ENCODE measurements around the gene KLF13. TPM values are rescaled to one million over a fixed set of nuclear protein-coding genes. Genes with fewer than 3 reads are reported as not detected.

KLF13 gene
- total RNA-seq, 1 donor from 2014 or later = 30.9 TPM

- intact Hi-C loops (cut with DNase I) = no loop called here
- Histone ChIP-seq H3K27me3 (no peaks in the 10 kb centered on the region), H3K4me3 (no peak overlapping the region), H3K36me3 (no peaks in the 10 kb centered on the region), H3K4me1 (peaks cover 46% of the 10 kb centered on the region), H3K9me3 (no peaks in the 10 kb centered on the region), H3K27ac (peak overlapping the region; percentile 89)
- TF ChIP-seq POLR2A (IDR thresholded peaks at IDR 0.05) (no peak), POLR2AphosphoS5 (IDR thresholded peaks at IDR 0.05; ENCODE audit: insufficient read depth in 1 of 2, low read depth in 1 of 2) (no peak), CTCF (IDR thresholded peaks at IDR 0.05) (no peak)
- DNase-seq (ENCODE audit: extremely low spot score in 2 of 2) = no peak
These were observed 72.2 kb downstream of the KLF13 start for GRCh38 chr15:31398677-31399301.

- Histone ChIP-seq H3K27me3 (no peaks in the 10 kb centered on the region), H3K4me3 (no peak overlapping the region), H3K4me1 (peaks cover 46% of the 10 kb centered on the region), H3K9me3 (no peaks in the 10 kb centered on the region), H3K36me3 (no peaks in the 10 kb centered on the region), H3K27ac (peak overlapping the region; percentile 52)
- intact Hi-C loops (cut with DNase I) = no loop called here
- TF ChIP-seq CTCF (IDR thresholded peaks at IDR 0.05) (no peak), POLR2AphosphoS5 (IDR thresholded peaks at IDR 0.05; ENCODE audit: insufficient read depth in 1 of 2, low read depth in 1 of 2) (no peak), POLR2A (IDR thresholded peaks at IDR 0.05) (no peak)
- no peak for DNase-seq (ENCODE audit: extremely low spot score in 2 of 2)
These were observed 73.0 kb downstream of the KLF13 start for GRCh38 chr15:31399544-31400171.

GRCh38 chr15:31400222-31400927 is 73.7 kb downstream of the KLF13 start:
- intact Hi-C loops (cut with DNase I) = no loop called here
- Histone ChIP-seq H3K27me3 (no peaks in the 10 kb centered on the region), H3K9me3 (no peaks in the 10 kb centered on the region), H3K4me3 (no peak overlapping the region), H3K36me3 (no peaks in the 10 kb centered on the region), H3K27ac (no peak overlapping the region), H3K4me1 (peaks cover 46% of the 10 kb centered on the region)
- TF ChIP-seq POLR2A (IDR thresholded peaks at IDR 0.05) (no peak), CTCF (IDR thresholded peaks at IDR 0.05) (no peak), POLR2AphosphoS5 (IDR thresholded peaks at IDR 0.05; ENCODE audit: insufficient read depth in 1 of 2, low read depth in 1 of 2) (no peak)
- DNase-seq (ENCODE audit: extremely low spot score in 2 of 2) = no peak

GRCh38 chr15:31401282-31401681 is 74.6 kb downstream of the KLF13 start:
- no peaks in the 10 kb centered on the region for H3K9me3 ChIP-seq
- DNase-seq (ENCODE audit: extremely low spot score in 2 of 2) = no peak
- peaks cover 42% of the 10 kb centered on the region for H3K4me1 ChIP-seq
- no peaks in the 10 kb centered on the region for H3K36me3 ChIP-seq
- TF ChIP-seq CTCF (IDR thresholded peaks at IDR 0.05) (no peak), POLR2A (IDR thresholded peaks at IDR 0.05) (no peak)
- intact Hi-C loops (cut with DNase I) = no loop called here
- no peaks in the 10 kb centered on the region for H3K27me3 ChIP-seq
- H3K27ac ChIP-seq = no peak overlapping the region
- no peak overlapping the region for H3K4me3 ChIP-seq

DNA sequence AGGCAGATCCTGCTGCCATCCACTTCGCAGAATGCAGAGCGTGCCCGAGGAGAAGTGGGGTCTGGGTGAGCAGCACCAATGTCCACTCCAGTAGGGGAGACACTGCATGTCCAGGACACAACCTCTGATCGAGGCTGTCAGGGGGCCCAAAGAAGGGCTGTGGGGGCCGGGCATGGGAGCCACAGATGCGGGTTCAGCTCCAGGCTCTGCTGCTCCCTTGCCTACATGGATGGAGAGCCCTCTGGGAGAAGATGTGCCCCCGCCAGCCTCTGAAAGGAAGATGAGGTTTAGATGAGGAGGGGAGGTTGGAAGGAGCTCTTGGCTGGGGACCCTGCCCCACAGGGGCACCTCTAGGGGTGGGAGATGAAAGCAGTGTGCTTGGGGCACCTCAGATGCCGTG is 75.4 kb downstream of the KLF13 start:
- intact Hi-C loops (cut with DNase I) = no loop called here
- no peak for TF ChIP-seq POLR2A (IDR thresholded peaks at IDR 0.05)
- no peak for TF ChIP-seq CTCF (IDR thresholded peaks at IDR 0.05)
- no peak for TF ChIP-seq POLR2AphosphoS5 (IDR thresholded peaks at IDR 0.05; ENCODE audit: insufficient read depth in 1 of 2, low read depth in 1 of 2)

More for the DNA sequence above, 75.4 kb downstream of the KLF13 start:
- Histone ChIP-seq H3K36me3 (no peaks in the 10 kb centered on the region), H3K4me1 (peaks cover 35% of the 10 kb centered on the region), H3K27me3 (no peaks in the 10 kb centered on the region), H3K9me3 (no peaks in the 10 kb centered on the region), H3K4me3 (no peak overlapping the region), H3K27ac (peak overlapping the region; percentile 68)
- DNase-seq (ENCODE audit: extremely low spot score in 2 of 2) = no peak

All from vagina (tissue), 2 donors.